ENCODE results near the gene BCAN.

DNA sequence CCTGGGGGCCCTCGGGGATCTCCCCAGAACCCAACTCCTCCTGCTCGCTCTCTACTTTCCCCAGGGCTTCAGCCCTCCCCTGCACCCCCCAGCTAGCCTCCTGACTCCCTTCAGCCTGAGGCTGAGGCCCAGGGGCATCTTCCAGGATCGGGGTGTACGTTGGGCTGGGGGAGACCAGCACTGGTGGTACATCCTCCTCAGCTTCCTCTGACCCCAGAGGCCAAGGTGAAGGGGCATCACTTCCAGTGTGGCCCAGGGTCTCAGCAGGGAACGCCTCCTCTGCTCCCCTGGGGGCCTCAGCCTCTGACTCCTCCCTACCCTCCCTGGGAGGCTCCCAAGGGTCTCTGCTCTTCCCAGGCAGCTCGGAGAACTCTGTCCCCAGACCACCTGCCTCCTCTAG lies 28.4 kb downstream of the BCAN start:
- TF ChIP-seq, protein P1, sequence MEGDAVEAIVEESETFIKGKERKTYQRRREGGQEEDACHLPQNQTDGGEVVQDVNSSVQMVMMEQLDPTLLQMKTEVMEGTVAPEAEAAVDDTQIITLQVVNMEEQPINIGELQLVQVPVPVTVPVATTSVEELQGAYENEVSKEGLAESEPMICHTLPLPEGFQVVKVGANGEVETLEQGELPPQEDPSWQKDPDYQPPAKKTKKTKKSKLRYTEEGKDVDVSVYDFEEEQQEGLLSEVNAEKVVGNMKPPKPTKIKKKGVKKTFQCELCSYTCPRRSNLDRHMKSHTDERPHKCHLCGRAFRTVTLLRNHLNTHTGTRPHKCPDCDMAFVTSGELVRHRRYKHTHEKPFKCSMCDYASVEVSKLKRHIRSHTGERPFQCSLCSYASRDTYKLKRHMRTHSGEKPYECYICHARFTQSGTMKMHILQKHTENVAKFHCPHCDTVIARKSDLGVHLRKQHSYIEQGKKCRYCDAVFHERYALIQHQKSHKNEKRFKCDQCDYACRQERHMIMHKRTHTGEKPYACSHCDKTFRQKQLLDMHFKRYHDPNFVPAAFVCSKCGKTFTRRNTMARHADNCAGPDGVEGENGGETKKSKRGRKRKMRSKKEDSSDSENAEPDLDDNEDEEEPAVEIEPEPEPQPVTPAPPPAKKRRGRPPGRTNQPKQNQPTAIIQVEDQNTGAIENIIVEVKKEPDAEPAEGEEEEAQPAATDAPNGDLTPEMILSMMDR (IDR thresholded peaks at IDR 0.05; ENCODE audit: low read length): no peak
- no peak for TF ChIP-seq EZH2 (optimal IDR thresholded peaks at IDR 0.05; ENCODE audit: low read depth, low read length)
